Neural crest cell (in vitro differentiated cells): Measurements from ENCODE around the gene ADCY3. TPM values are rescaled to one million over a fixed set of nuclear protein-coding genes. Genes with fewer than 3 reads are reported as not detected.

Source experiments
- DNase-seq: peaks from one replicate; pipeline ENCODE4 v3.0.0; 2021; ENCODE audit warnings: low read depth, mixed read lengths, low spot score
- H3K27ac Mint-ChIP-seq: one replicate; pipeline ENCODE4 v1.8.0; 2021; ENCODE audit warnings: mild to moderate bottlenecking, mixed read lengths; ENCODE audit not compliant: unreplicated experiment
- H3K27me3 Mint-ChIP-seq: 2 replicates; pipeline ENCODE4 v1.8.0; 2021; ENCODE audit warnings: low read depth, mild to moderate bottlenecking, mixed read lengths
- H3K36me3 Mint-ChIP-seq: 2 replicates; pipeline ENCODE4 v1.8.0; 2021; ENCODE audit warnings: low read depth, mild to moderate bottlenecking, mixed read lengths
- H3K4me1 Mint-ChIP-seq: 2 replicates; pipeline ENCODE4 v1.8.0; 2021; ENCODE audit warnings: mixed read lengths
- H3K4me3 Mint-ChIP-seq: one replicate; pipeline ENCODE4 v1.8.0; 2021; ENCODE audit warnings: mild to moderate bottlenecking, mixed read lengths
- H3K9me3 Mint-ChIP-seq: 2 replicates; pipeline ENCODE4 v1.8.0; 2021; ENCODE audit warnings: mixed read lengths
- CTCF ChIP-seq: fragments of 200-600 bp; sonication (generic); conservative IDR thresholded peaks from 2 replicates; pipeline ENCODE4 v1.5.0; 2021; ENCODE audit warnings: antibody characterized with exemption, mild to moderate bottlenecking
- total RNA-seq: library from RNA; stranded (reverse); gene quantifications from 2 replicates; pipeline ENCODE4 v1.2.1, GENCODE V29; 2021

Gene ADCY3
- total RNA-seq, 1 donor from 2014 or later: 49.2 TPM

- TF ChIP-seq CTCF: no peak
- DNase-seq: no peak
- no peak overlapping the region for H3K4me3 Mint-ChIP-seq
- peaks cover 5% of the 10 kb centered on the region for H3K9me3 Mint-ChIP-seq
- no peak overlapping the region for H3K27ac Mint-ChIP-seq
- H3K4me1 Mint-ChIP-seq: peaks cover 10% of the 10 kb centered on the region
- peaks cover 20% of the 10 kb centered on the region for H3K36me3 Mint-ChIP-seq
- H3K27me3 Mint-ChIP-seq: no peaks in the 10 kb centered on the region
These were observed 11.6 kb downstream of the ADCY3 start for GRCh38 chr2:24908461-24908901.

- TF ChIP-seq CTCF: no peak
- no peak for DNase-seq
- Mint-ChIP-seq H3K4me1 (peaks cover 3% of the 10 kb centered on the region), H3K9me3 (peaks cover 5% of the 10 kb centered on the region), H3K27ac (no peak overlapping the region), H3K27me3 (no peaks in the 10 kb centered on the region), H3K4me3 (no peak overlapping the region), H3K36me3 (peaks cover 25% of the 10 kb centered on the region)
These were observed 12.9 kb downstream of the ADCY3 start for GRCh38 chr2:24907116-24907515.

GRCh38 chr2:24906466-24906865 lies 13.6 kb downstream of the ADCY3 start:
- DNase-seq: no peak
- no peak for TF ChIP-seq CTCF
- no peak overlapping the region for H3K4me3 Mint-ChIP-seq
- H3K4me1 Mint-ChIP-seq: peaks cover 3% of the 10 kb centered on the region
- H3K27me3 Mint-ChIP-seq: no peaks in the 10 kb centered on the region
- H3K36me3 Mint-ChIP-seq: peaks cover 23% of the 10 kb centered on the region
- peaks cover 5% of the 10 kb centered on the region for H3K9me3 Mint-ChIP-seq
- H3K27ac Mint-ChIP-seq: no peak overlapping the region

GRCh38 chr2:24903161-24904103 lies 16.6 kb downstream of the ADCY3 start:
- Mint-ChIP-seq H3K9me3 (no peaks in the 10 kb centered on the region), H3K36me3 (peaks cover 26% of the 10 kb centered on the region), H3K4me1 (peaks cover 14% of the 10 kb centered on the region), H3K27me3 (no peaks in the 10 kb centered on the region), H3K4me3 (no peak overlapping the region), H3K27ac (no peak overlapping the region)
- no peak for TF ChIP-seq CTCF
- no peak for DNase-seq

- Mint-ChIP-seq H3K36me3 (peaks cover 61% of the 10 kb centered on the region), H3K27ac (no peak overlapping the region), H3K4me1 (peaks cover 14% of the 10 kb centered on the region), H3K4me3 (no peak overlapping the region), H3K9me3 (peaks cover 22% of the 10 kb centered on the region), H3K27me3 (no peaks in the 10 kb centered on the region)
- no peak for TF ChIP-seq CTCF
- DNase-seq: no peak
These were observed 20.6 kb downstream of the ADCY3 start for GRCh38 chr2:24899361-24899910.
